ENCODE results near the gene CHAF1A.

DNA sequence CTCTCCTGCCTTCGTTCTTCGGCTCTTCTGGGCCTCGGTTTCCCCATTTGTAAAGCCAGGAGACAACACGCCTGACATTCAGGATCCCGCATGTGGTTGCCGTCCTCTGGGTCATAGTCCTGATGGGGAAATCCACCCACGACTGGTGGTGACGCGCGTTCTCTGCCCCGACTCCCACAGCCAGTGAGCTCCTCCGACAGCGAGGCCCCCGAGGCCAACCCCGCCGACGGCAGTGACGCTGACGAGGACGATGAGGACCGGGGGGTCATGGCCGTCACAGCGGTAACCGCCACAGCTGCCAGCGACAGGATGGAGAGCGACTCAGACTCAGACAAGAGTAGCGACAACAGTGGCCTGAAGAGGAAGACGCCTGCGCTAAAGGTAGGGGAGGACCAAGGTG lies 86.1 kb downstream of the CHAF1A start:
- no peak for TF ChIP-seq POLR2A (IDR thresholded peaks at IDR 0.05)
- TF ChIP-seq, protein P1, sequence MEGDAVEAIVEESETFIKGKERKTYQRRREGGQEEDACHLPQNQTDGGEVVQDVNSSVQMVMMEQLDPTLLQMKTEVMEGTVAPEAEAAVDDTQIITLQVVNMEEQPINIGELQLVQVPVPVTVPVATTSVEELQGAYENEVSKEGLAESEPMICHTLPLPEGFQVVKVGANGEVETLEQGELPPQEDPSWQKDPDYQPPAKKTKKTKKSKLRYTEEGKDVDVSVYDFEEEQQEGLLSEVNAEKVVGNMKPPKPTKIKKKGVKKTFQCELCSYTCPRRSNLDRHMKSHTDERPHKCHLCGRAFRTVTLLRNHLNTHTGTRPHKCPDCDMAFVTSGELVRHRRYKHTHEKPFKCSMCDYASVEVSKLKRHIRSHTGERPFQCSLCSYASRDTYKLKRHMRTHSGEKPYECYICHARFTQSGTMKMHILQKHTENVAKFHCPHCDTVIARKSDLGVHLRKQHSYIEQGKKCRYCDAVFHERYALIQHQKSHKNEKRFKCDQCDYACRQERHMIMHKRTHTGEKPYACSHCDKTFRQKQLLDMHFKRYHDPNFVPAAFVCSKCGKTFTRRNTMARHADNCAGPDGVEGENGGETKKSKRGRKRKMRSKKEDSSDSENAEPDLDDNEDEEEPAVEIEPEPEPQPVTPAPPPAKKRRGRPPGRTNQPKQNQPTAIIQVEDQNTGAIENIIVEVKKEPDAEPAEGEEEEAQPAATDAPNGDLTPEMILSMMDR (IDR thresholded peaks at IDR 0.05) = no peak
